Measurements from ENCODE around the gene FAM240A. TPM values are rescaled to one million over a fixed set of nuclear protein-coding genes. Genes with fewer than 3 reads are reported as not detected.

The FAM240A gene
- total RNA-seq, 1 experiment from 2014 or later: not detected

GRCh38 chr3:46661776-46662766 lies 49.7 kb downstream of the FAM240A start:
- H3K4me1 Mint-ChIP-seq (ENCODE audit: low read depth, unreplicated experiment): no peaks in the 10 kb centered on the region

GRCh38 chr3:46662771-46663551 lies 50.6 kb downstream of the FAM240A start:
- no peak for TF ChIP-seq CTCF (IDR thresholded peaks at IDR 0.05; ENCODE audit: unreplicated experiment)
- CTCF ChIA-PET: interaction anchor here (0.5 kb wide), 1 partner anchor 36 kb away, joined by 3 read pairs; no protein-coding TSS in a partner anchor
- Mint-ChIP-seq H3K36me3 (ENCODE audit: insufficient read depth, unreplicated experiment) (peaks cover 8% of the 10 kb centered on the region), H3K9me3 (ENCODE audit: low read depth, unreplicated experiment) (no peaks in the 10 kb centered on the region), H3K4me3 (ENCODE audit: low read depth, unreplicated experiment) (no peak overlapping the region), H3K27ac (ENCODE audit: unreplicated experiment) (no peak overlapping the region), H3K4me1 (ENCODE audit: low read depth, unreplicated experiment) (no peaks in the 10 kb centered on the region), H3K27me3 (ENCODE audit: unreplicated experiment) (peaks cover 41% of the 10 kb centered on the region)
- no peak for DNase-seq
- no TSS peak for BruUV-seq (replicated peaks)
- intact Hi-C loops (cut with micrococcal nuclease; ENCODE audit: unreplicated experiment): no loop called here

More at GRCh38 chr3:46661776-46662766, 49.7 kb downstream of the FAM240A start:
- BruUV-seq (replicated peaks): no TSS peak
- no peaks in the 10 kb centered on the region for H3K9me3 Mint-ChIP-seq (ENCODE audit: low read depth, unreplicated experiment)
- H3K4me3 Mint-ChIP-seq (ENCODE audit: low read depth, unreplicated experiment): no peak overlapping the region
- intact Hi-C loops (cut with micrococcal nuclease; ENCODE audit: unreplicated experiment): no loop called here
- TF ChIP-seq CTCF (IDR thresholded peaks at IDR 0.05; ENCODE audit: unreplicated experiment): no peak
- H3K36me3 Mint-ChIP-seq (ENCODE audit: insufficient read depth, unreplicated experiment): peaks cover 4% of the 10 kb centered on the region
- CTCF ChIA-PET: no interaction called here
- peaks cover 41% of the 10 kb centered on the region for H3K27me3 Mint-ChIP-seq (ENCODE audit: unreplicated experiment)
- DNase-seq: no peak
- H3K27ac Mint-ChIP-seq (ENCODE audit: unreplicated experiment): no peak overlapping the region

GRCh38 chr3:46663591-46664135 lies 51.3 kb downstream of the FAM240A start:
- Mint-ChIP-seq H3K4me1 (ENCODE audit: low read depth, unreplicated experiment) (no peaks in the 10 kb centered on the region), H3K27ac (ENCODE audit: unreplicated experiment) (no peak overlapping the region), H3K27me3 (ENCODE audit: unreplicated experiment) (peaks cover 41% of the 10 kb centered on the region), H3K9me3 (ENCODE audit: low read depth, unreplicated experiment) (no peaks in the 10 kb centered on the region), H3K4me3 (ENCODE audit: low read depth, unreplicated experiment) (no peak overlapping the region), H3K36me3 (ENCODE audit: insufficient read depth, unreplicated experiment) (peaks cover 11% of the 10 kb centered on the region)
- no TSS peak for BruUV-seq (replicated peaks)
- intact Hi-C loops (cut with micrococcal nuclease; ENCODE audit: unreplicated experiment): no loop called here
- DNase-seq: peak; percentile 26
- CTCF ChIA-PET: interaction anchor here (0.5 to 0.9 kb wide), 3 partner anchors 36 to 246 kb away, joined by 3 to 6 read pairs (median 4); no protein-coding TSS in a partner anchor
- no peak for TF ChIP-seq CTCF (IDR thresholded peaks at IDR 0.05; ENCODE audit: unreplicated experiment)

Measured in Calu3 (cell line).